Measurements from ENCODE around the gene DCAF5. TPM values are rescaled to one million over a fixed set of nuclear protein-coding genes. Genes with fewer than 3 reads are reported as not detected.

DCAF5 gene
- total and polyA plus RNA-seq, 2 of the 8 experiments (the other 6 are each of a cell fraction or from before 2014, with no cell fraction given), result 24.3 to 31.0 TPM

GRCh38 chr14:69048456-69048855 lies 104.5 kb downstream of the DCAF5 start:
- Histone ChIP-seq H4K8ac (ENCODE audit: extremely low read depth, insufficient read depth, low read length) (no peak overlapping the region), H3K36me3 (ENCODE audit: control insufficient read depth in 2 of 4, insufficient read depth in 4 of 4, low read length in 3 of 4) (no peaks in the 10 kb centered on the region; a peak in 1 of 8 replicates), H3K4me1 (replicated peaks in 1 of 4; ENCODE audit: control insufficient read depth in 3 of 4, insufficient read depth in 4 of 4, low read length in 3 of 4) (peaks cover 13 to 42% (median 24%) of the 10 kb centered on the region in 4 experiments), H2BK5ac (ENCODE audit: low read depth, low read length) (no peak overlapping the region), H3K9me3 (ENCODE audit: insufficient read depth in 2 of 2, low read depth in 1 of 2, low read length in 1 of 2) (no peaks in the 10 kb centered on the region), H3K14ac (ENCODE audit: insufficient read length) (no peak overlapping the region), H3K56ac (replicated peaks; ENCODE audit: insufficient read length, low read depth, low read length) (no peak overlapping the region), H2BK20ac (ENCODE audit: low read length) (no peak overlapping the region), H3K4ac (replicated peaks; ENCODE audit: insufficient read length, low read depth, low read length) (no peak overlapping the region), H3K79me1 (ENCODE audit: low read depth, low read length) (no peaks in the 10 kb centered on the region), H3K27me3 (replicated peaks in 1 of 4; ENCODE audit: control insufficient read depth in 3 of 4, extremely low read depth in 1 of 4, insufficient read depth in 3 of 4, low read length in 3 of 4) (no peaks in the 10 kb centered on the region; a peak in 1 of 7 replicates), H4K5ac (ENCODE audit: insufficient read length, low read depth, low read length) (no peak overlapping the region), H2AFZ (ENCODE audit: low read length) (no peak overlapping the region), H2AK5ac (ENCODE audit: low read depth, low read length) (no peak overlapping the region), H3K4me2 (ENCODE audit: insufficient read depth in 1 of 2, low read depth in 2 of 2, low read length in 2 of 2) (no peak overlapping the region), H2BK15ac (ENCODE audit: low read length) (no peak overlapping the region), H3K27ac (ENCODE audit: low read depth, low read length) (no peak overlapping the region), H4K20me1 (replicated peaks in 1 of 2; ENCODE audit: control insufficient read depth in 1 of 2, insufficient read depth in 2 of 2, low read length in 2 of 2) (no peaks in the 10 kb centered on the region), H3K4me3 (ENCODE audit: extremely low read depth in 1 of 4, insufficient read depth in 2 of 4, low read depth in 3 of 4, low read length in 4 of 4) (no peak overlapping the region), H2BK12ac (ENCODE audit: low read depth, low read length) (no peak overlapping the region), H2BK120ac (replicated peaks; ENCODE audit: low read depth, low read length) (no peak overlapping the region), H4K91ac (replicated peaks; ENCODE audit: insufficient read length, low read length) (no peak overlapping the region), H3K23me2 (ENCODE audit: low read depth, low read length) (no peaks in the 10 kb centered on the region), H3K23ac (ENCODE audit: insufficient read length) (no peak overlapping the region), H3K18ac (ENCODE audit: extremely low read depth, low read length) (no peak overlapping the region), H3K9ac (replicated peaks in 1 of 4; ENCODE audit: extremely low read depth in 1 of 4, low read depth in 3 of 4, low read length in 3 of 4) (no peak overlapping the region), H3K79me2 (ENCODE audit: control insufficient read depth in 1 of 2, insufficient read depth in 2 of 2, low read length in 2 of 2) (no peaks in the 10 kb centered on the region)
- 96% methylated on average over 3 of the region's 3 CpGs; no CpG with 5 or more reads in 1 of the 2 experiments for WGBS, 2 experiments (ENCODE audit: extremely low coverage in 1 of 2, insufficient coverage in 1 of 2, insufficient read length in 1 of 2, insufficient replicate concordance in 2 of 2, low coverage in 1 of 2, low lambda C conversion rate in 2 of 2, missing lambda C conversion rate in 1 of 2)
- ChIA-PET CTCF (ENCODE audit: partially characterized antibody) (interaction anchor here (0.8 to 2.4 kb wide), 3 partner anchors 8 to 36 kb away, joined by 4 to 7 read pairs (median 7); no protein-coding TSS in a partner anchor), POLR2A (ENCODE audit: partially characterized antibody) (no interaction called here)
- FAIRE-seq (no peak), DNase-seq (ENCODE audit: low read depth in 1 of 2, low spot score in 2 of 2) (no peak)
- TF ChIP-seq EP300 (IDR thresholded peaks at IDR 0.05; ENCODE audit: borderline replicate concordance in 1 of 2, low read depth in 2 of 2, low read length in 2 of 2), result no peak
- no peak for TF ChIP-seq SUZ12 (IDR thresholded peaks at IDR 0.05; ENCODE audit: low read length)
- no peak for TF ChIP-seq CTBP2 (IDR thresholded peaks at IDR 0.05; ENCODE audit: borderline replicate concordance, insufficient read depth, insufficient read length, low read length)
- no peak for TF ChIP-seq SP1 (IDR thresholded peaks at IDR 0.05; ENCODE audit: low read depth, low read length)
- no peak for TF ChIP-seq SRF (IDR thresholded peaks at IDR 0.05; ENCODE audit: low read depth, low read length)
- TF ChIP-seq CHD2 (IDR thresholded peaks at IDR 0.05; ENCODE audit: low read length), result no peak
- no peak for TF ChIP-seq ATF3 (IDR thresholded peaks at IDR 0.05; ENCODE audit: insufficient read depth, low read depth, low read length)
